ENCODE measurements around the gene TMEM35B.
"Not testable (repeated sequence)": the region's sequence is repeated elsewhere in the genome, so short reads cannot be mapped to it uniquely, and the experiment has no call there.

Gene TMEM35B

GRCh38 chr1:34975771-34976170 is 9.4 kb downstream of the TMEM35B start:
- Mint-ChIP-seq H3K36me3 (ENCODE audit: low read depth) (peaks cover 7% of the 10 kb centered on the region), H3K4me3 (no peak overlapping the region), H3K27me3 (ENCODE audit: low read depth, poor library complexity) (peaks cover 14% of the 10 kb centered on the region), H3K27ac (no peak overlapping the region), H3K4me1 (peaks cover 6% of the 10 kb centered on the region), H3K9me3 (no peaks in the 10 kb centered on the region)
- DNase-seq, result no peak
- TF ChIP-seq CTCF (IDR thresholded peaks at IDR 0.05), result no peak

GRCh38 chr1:34975338-34975737 is 9.8 kb downstream of the TMEM35B start:
- no peak for DNase-seq
- peaks cover 14% of the 10 kb centered on the region for H3K27me3 Mint-ChIP-seq (ENCODE audit: low read depth, poor library complexity)
- H3K4me1 Mint-ChIP-seq, result peaks cover 6% of the 10 kb centered on the region
- H3K36me3 Mint-ChIP-seq (ENCODE audit: low read depth), result peaks cover 7% of the 10 kb centered on the region
- no peak for TF ChIP-seq CTCF (IDR thresholded peaks at IDR 0.05)
- no peaks in the 10 kb centered on the region for H3K9me3 Mint-ChIP-seq
- H3K4me3 Mint-ChIP-seq, result no peak overlapping the region
- no peak overlapping the region for H3K27ac Mint-ChIP-seq

- DNase-seq, result no peak
- H3K27ac Mint-ChIP-seq, result no peak overlapping the region
- peaks cover 7% of the 10 kb centered on the region for H3K9me3 Mint-ChIP-seq
- peaks cover 7% of the 10 kb centered on the region for H3K36me3 Mint-ChIP-seq (ENCODE audit: low read depth)
- TF ChIP-seq CTCF (IDR thresholded peaks at IDR 0.05), result no peak
- peaks cover 6% of the 10 kb centered on the region for H3K4me1 Mint-ChIP-seq
- H3K4me3 Mint-ChIP-seq, result no peak overlapping the region
- peaks cover 14% of the 10 kb centered on the region for H3K27me3 Mint-ChIP-seq (ENCODE audit: low read depth, poor library complexity)
These were observed 10.5 kb downstream of the TMEM35B start for GRCh38 chr1:34974626-34975025.

- no peak for DNase-seq
- no peak for TF ChIP-seq CTCF (IDR thresholded peaks at IDR 0.05)
- H3K36me3 Mint-ChIP-seq (ENCODE audit: low read depth), result peaks cover 7% of the 10 kb centered on the region
- H3K4me3 Mint-ChIP-seq, result no peak overlapping the region
- H3K27me3 Mint-ChIP-seq (ENCODE audit: low read depth, poor library complexity), result peaks cover 16% of the 10 kb centered on the region
- H3K9me3 Mint-ChIP-seq, result peaks cover 18% of the 10 kb centered on the region
- H3K27ac Mint-ChIP-seq, result no peak overlapping the region
- peaks cover 6% of the 10 kb centered on the region for H3K4me1 Mint-ChIP-seq
These were observed 11.8 kb downstream of the TMEM35B start for GRCh38 chr1:34973326-34973725.

- DNase-seq, result no peak
- TF ChIP-seq CTCF (IDR thresholded peaks at IDR 0.05), result no peak
- Mint-ChIP-seq H3K4me1 (peaks cover 6% of the 10 kb centered on the region), H3K27me3 (ENCODE audit: low read depth, poor library complexity) (peaks cover 18% of the 10 kb centered on the region), H3K9me3 (peaks cover 18% of the 10 kb centered on the region), H3K36me3 (ENCODE audit: low read depth) (peaks cover 4% of the 10 kb centered on the region), H3K4me3 (no peak overlapping the region), H3K27ac (peak overlapping the region; percentile 4)
These were observed 14.3 kb downstream of the TMEM35B start for GRCh38 chr1:34970829-34971228.

- H3K36me3 Mint-ChIP-seq (ENCODE audit: low read depth), result no peaks in the 10 kb centered on the region
- peaks cover 6% of the 10 kb centered on the region for H3K4me1 Mint-ChIP-seq
- TF ChIP-seq CTCF (IDR thresholded peaks at IDR 0.05), result no peak
- no peak overlapping the region for H3K4me3 Mint-ChIP-seq
- DNase-seq, result no peak
- no peak overlapping the region for H3K27ac Mint-ChIP-seq
- H3K9me3 Mint-ChIP-seq, result peaks cover 18% of the 10 kb centered on the region
- H3K27me3 Mint-ChIP-seq (ENCODE audit: low read depth, poor library complexity), result peaks cover 17% of the 10 kb centered on the region
These were observed 14.9 kb downstream of the TMEM35B start for GRCh38 chr1:34970220-34970735.

- not testable (repeated sequence) for H3K4me3 Mint-ChIP-seq; H3K27ac Mint-ChIP-seq; H3K4me1 Mint-ChIP-seq; DNase-seq; H3K36me3 Mint-ChIP-seq (ENCODE audit: low read depth)
- Mint-ChIP-seq H3K27me3 (ENCODE audit: low read depth, poor library complexity) (peaks cover 22% of the 10 kb centered on the region), H3K9me3 (peaks cover 18% of the 10 kb centered on the region)
These were observed 16.9 kb downstream of the TMEM35B start for GRCh38 chr1:34968297-34968696.

GRCh38 chr1:34967672-34968071 is 17.5 kb downstream of the TMEM35B start:
- Mint-ChIP-seq H3K9me3 (peaks cover 18% of the 10 kb centered on the region), H3K27me3 (ENCODE audit: low read depth, poor library complexity) (peaks cover 29% of the 10 kb centered on the region)
- not testable (repeated sequence) for H3K4me3 Mint-ChIP-seq; H3K27ac Mint-ChIP-seq; DNase-seq; H3K36me3 Mint-ChIP-seq (ENCODE audit: low read depth); H3K4me1 Mint-ChIP-seq
